ENCODE measurements around the gene PRR5L. TPM values are rescaled to one million over a fixed set of nuclear protein-coding genes. Genes with fewer than 3 reads are reported as not detected.
A peak's percentile ranks its signal among the peaks of the same experiment; 100 is the strongest.
"Not testable (repeated sequence)": the region's sequence is repeated elsewhere in the genome, so short reads cannot be mapped to it uniquely, and the experiment has no call there.

PRR5L gene
- polyA plus RNA-seq, 3 donors = 3.5 to 16.0 (median 7.4) TPM

GRCh38 chr11:36478700-36479329 lies 182.7 kb downstream of the PRR5L start:
- H3K27ac Mint-ChIP-seq = no peak overlapping the region
- Histone ChIP-seq H3K27ac (ENCODE audit: low read depth in 1 of 2, low read length in 2 of 2) (no peak overlapping the region), H3K4me1 (ENCODE audit: control insufficient read depth in 1 of 2, insufficient read depth in 2 of 2, low read length in 2 of 2) (no peaks in the 10 kb centered on the region), H3K36me3 (replicated peaks in 1 of 2; ENCODE audit: control insufficient read depth in 1 of 2, insufficient read depth in 2 of 2, low read length in 2 of 2) (peaks cover 0 to 3% of the 10 kb centered on the region in 2 donors), H3K9ac (ENCODE audit: insufficient read depth, low read length, poor library complexity, severe bottlenecking) (no peak overlapping the region), H3K4me3 (replicated peaks in 1 of 3; ENCODE audit: low read depth in 2 of 3, low read length in 3 of 3) (no peak overlapping the region), H2AFZ (ENCODE audit: insufficient read depth, low read depth, low read length, poor library complexity, severe bottlenecking) (no peak overlapping the region), H3K27me3 (ENCODE audit: control insufficient read depth in 2 of 2, insufficient read depth in 2 of 2, low read length in 2 of 2) (no peaks in the 10 kb centered on the region), H4K20me1 (ENCODE audit: insufficient read depth, low read length) (no peaks in the 10 kb centered on the region), H3K4me2 (replicated peaks; ENCODE audit: extremely low read depth, low read length, poor library complexity, severe bottlenecking) (no peak overlapping the region), H3K79me2 (ENCODE audit: insufficient read depth, low read length) (no peaks in the 10 kb centered on the region), H3K9me3 (replicated peaks in 1 of 2; ENCODE audit: control insufficient read depth in 1 of 2, insufficient read depth in 1 of 2, low read length in 2 of 2) (no peaks in the 10 kb centered on the region)
- H3K4me1 Mint-ChIP-seq = no peaks in the 10 kb centered on the region
- peaks cover 8 to 11% of the 10 kb centered on the region in 2 donors for H3K36me3 Mint-ChIP-seq
- TF ChIP-seq CTCF (IDR thresholded peaks at IDR 0.05) = peak; percentile 77
- no peak overlapping the region for H3K4me3 Mint-ChIP-seq
- no CpG with 5 or more reads among the region's 2 CpGs for WGBS (ENCODE audit: insufficient coverage)
- H3K27me3 Mint-ChIP-seq (ENCODE audit: low read depth in 3 of 3) = peaks cover 0 to 2% (median 0%) of the 10 kb centered on the region in 3 donors
- DNase-seq = peak; percentile 39 to 62 (median 53)
- H3K9me3 Mint-ChIP-seq = peaks cover 0 to 2% (median 0%) of the 10 kb centered on the region in 7 donors
- intact Hi-C loops (cut with micrococcal nuclease) = loop anchor here (2.0 to 5.0 kb wide), 2 partner anchors 186 to 187 kb away; no protein-coding TSS in a partner anchor

DNA sequence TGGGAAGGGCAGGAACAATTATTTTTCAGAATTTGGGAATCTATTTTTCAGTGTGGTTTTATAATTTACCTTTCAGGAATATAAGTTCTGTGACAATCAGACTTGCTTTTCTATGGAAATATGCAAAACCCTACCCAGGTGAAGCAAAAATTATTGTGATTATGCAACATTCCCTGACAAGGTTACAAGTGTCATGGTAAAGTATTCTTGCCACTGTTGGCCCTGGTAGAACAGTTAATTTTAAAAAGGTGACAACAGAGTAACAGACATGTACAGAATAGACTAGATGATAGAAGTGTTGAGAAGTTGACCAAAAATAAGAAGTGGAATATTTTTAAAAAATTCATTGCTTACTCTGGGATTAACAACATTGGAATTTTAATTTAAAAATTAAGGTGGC lies 184.7 kb downstream of the PRR5L start:
- H3K36me3 ChIP-seq (replicated peaks in 1 of 2; ENCODE audit: control insufficient read depth in 1 of 2, insufficient read depth in 2 of 2, low read length in 2 of 2) = peaks cover 7 to 23% of the 10 kb centered on the region in 2 donors
- H3K27me3 ChIP-seq (ENCODE audit: control insufficient read depth in 2 of 2, insufficient read depth in 2 of 2, low read length in 2 of 2) = no peaks in the 10 kb centered on the region
- H4K20me1 ChIP-seq (ENCODE audit: insufficient read depth, low read length) = peaks cover 8% of the 10 kb centered on the region
- H3K4me1 ChIP-seq (ENCODE audit: control insufficient read depth in 1 of 2, insufficient read depth in 2 of 2, low read length in 2 of 2) = no peaks in the 10 kb centered on the region
- no peak overlapping the region for H3K27ac ChIP-seq (ENCODE audit: low read depth in 1 of 2, low read length in 2 of 2)
- Mint-ChIP-seq H3K36me3 (peaks cover 18 to 24% of the 10 kb centered on the region in 2 donors), H3K9me3 (peaks cover 0 to 2% (median 0%) of the 10 kb centered on the region in 7 donors), H3K4me3 (no peak overlapping the region), H3K27ac (no peak overlapping the region), H3K4me1 (peaks cover 7% of the 10 kb centered on the region), H3K27me3 (ENCODE audit: low read depth in 3 of 3) (peaks cover 0 to 2% (median 0%) of the 10 kb centered on the region in 3 donors)
- no peak overlapping the region for H3K4me3 ChIP-seq (replicated peaks in 1 of 3; ENCODE audit: low read depth in 2 of 3, low read length in 3 of 3)
- no peaks in the 10 kb centered on the region for H3K79me2 ChIP-seq (ENCODE audit: insufficient read depth, low read length)
- TF ChIP-seq CTCF (IDR thresholded peaks at IDR 0.05) = no peak
- no peaks in the 10 kb centered on the region for H3K9me3 ChIP-seq (replicated peaks in 1 of 2; ENCODE audit: control insufficient read depth in 1 of 2, insufficient read depth in 1 of 2, low read length in 2 of 2)
- H3K4me2 ChIP-seq (replicated peaks; ENCODE audit: extremely low read depth, low read length, poor library complexity, severe bottlenecking) = no peak overlapping the region
- H2AFZ ChIP-seq (ENCODE audit: insufficient read depth, low read depth, low read length, poor library complexity, severe bottlenecking) = no peak overlapping the region
- no peak for DNase-seq
- H3K9ac ChIP-seq (ENCODE audit: insufficient read depth, low read length, poor library complexity, severe bottlenecking) = no peak overlapping the region
- intact Hi-C loops (cut with micrococcal nuclease) = loop anchor here in 1 of 2 donors (10.0 kb wide), 1 partner anchor 866 kb away; the partner anchor contains the start of gene FJX1

GRCh38 chr11:36483042-36483441 lies 187.0 kb downstream of the PRR5L start:
- not testable (repeated sequence) for H4K20me1 ChIP-seq (ENCODE audit: insufficient read depth, low read length); H3K79me2 ChIP-seq (ENCODE audit: insufficient read depth, low read length); H3K9ac ChIP-seq (ENCODE audit: insufficient read depth, low read length, poor library complexity, severe bottlenecking); H3K4me3 ChIP-seq (replicated peaks in 1 of 3; ENCODE audit: low read depth in 2 of 3, low read length in 3 of 3); DNase-seq; H3K27me3 Mint-ChIP-seq (ENCODE audit: low read depth in 3 of 3); H3K9me3 ChIP-seq (replicated peaks in 1 of 2; ENCODE audit: control insufficient read depth in 1 of 2, insufficient read depth in 1 of 2, low read length in 2 of 2); H3K4me2 ChIP-seq (replicated peaks; ENCODE audit: extremely low read depth, low read length, poor library complexity, severe bottlenecking); H3K27ac ChIP-seq (ENCODE audit: low read depth in 1 of 2, low read length in 2 of 2); H3K27me3 ChIP-seq (ENCODE audit: control insufficient read depth in 2 of 2, insufficient read depth in 2 of 2, low read length in 2 of 2); H2AFZ ChIP-seq (ENCODE audit: insufficient read depth, low read depth, low read length, poor library complexity, severe bottlenecking); H3K9me3 Mint-ChIP-seq; H3K4me3 Mint-ChIP-seq
- peak overlapping the region in 1 of 7 donors; percentile 40 for H3K27ac Mint-ChIP-seq
- peaks cover 20% of the 10 kb centered on the region for H3K4me1 Mint-ChIP-seq
- Histone ChIP-seq H3K36me3 (replicated peaks in 1 of 2; ENCODE audit: control insufficient read depth in 1 of 2, insufficient read depth in 2 of 2, low read length in 2 of 2) (peaks cover 10 to 33% of the 10 kb centered on the region in 2 donors), H3K4me1 (ENCODE audit: control insufficient read depth in 1 of 2, insufficient read depth in 2 of 2, low read length in 2 of 2) (peaks cover 13 to 14% of the 10 kb centered on the region in 2 donors)
- 80% methylated on average over 1 of the region's 4 CpGs for WGBS (ENCODE audit: insufficient coverage)
- peaks cover 17 to 34% of the 10 kb centered on the region in 2 donors for H3K36me3 Mint-ChIP-seq
- intact Hi-C loops (cut with micrococcal nuclease) = loop anchor here in 1 of 2 donors (10.0 kb wide), 1 partner anchor 868 kb away; the partner anchor contains the start of gene FJX1

All from CD14-positive monocyte (primary cell).